Osteoblast (primary cell): ENCODE data around the gene NRG2. TPM values are rescaled to one million over a fixed set of nuclear protein-coding genes. Genes with fewer than 3 reads are reported as not detected.

Experiments
- DNase-seq: peaks from one replicate; pipeline ENCODE4 v3.0.0; 2011; ENCODE audit warnings: low spot score, mixed read lengths; ENCODE audit not compliant: insufficient read length; ENCODE audit errors: missing footprints
- H2AFZ ChIP-seq: 2 replicates; pipeline ENCODE4 v1.6.0; 2011; ENCODE audit warnings: mild to moderate bottlenecking, low read length
- H3K27ac ChIP-seq: 2 replicates; pipeline ENCODE4 v1.5.1; 2011; ENCODE audit warnings: mild to moderate bottlenecking, low read depth, low read length, moderate library complexity
- H3K27me3 ChIP-seq: 2 replicates; pipeline ENCODE4 v1.6.0; 2012; ENCODE audit warnings: mild to moderate bottlenecking, control low read depth, inconsistent platforms, low read length, moderate library complexity; ENCODE audit not compliant: insufficient read depth
- H3K36me3 ChIP-seq: 2 replicates; pipeline ENCODE4 v1.5.1; 2011; ENCODE audit warnings: mild to moderate bottlenecking, low read length, control low read depth, moderate library complexity; ENCODE audit not compliant: insufficient read depth
- H3K4me1 ChIP-seq: 2 replicates; pipeline ENCODE4 v1.5.1; 2011; ENCODE audit warnings: mild to moderate bottlenecking, low read length, control low read depth, moderate library complexity; ENCODE audit not compliant: insufficient read depth
- H3K4me2 ChIP-seq: 2 replicates; pipeline ENCODE4 v1.6.0; 2011; ENCODE audit warnings: mild to moderate bottlenecking, low read length; ENCODE audit not compliant: insufficient read depth
- H3K4me3 ChIP-seq: fragments of 200-600 bp; sonication (generic); 3 replicates; pipeline ENCODE4 v1.5.1; 2012; ENCODE audit warnings: mild to moderate bottlenecking, low read length, inconsistent platforms; ENCODE audit not compliant: insufficient read depth
- H3K79me2 ChIP-seq: 2 replicates; pipeline ENCODE4 v1.6.0; 2012; ENCODE audit warnings: mild to moderate bottlenecking, low read length, control low read depth, inconsistent platforms; ENCODE audit not compliant: insufficient read depth
- H3K9me3 ChIP-seq: 2 replicates; pipeline ENCODE4 v1.5.1; 2011; ENCODE audit warnings: low read depth, low read length, control low read depth
- H4K20me1 ChIP-seq: 2 replicates; pipeline ENCODE4 v1.6.0; 2012; ENCODE audit warnings: mild to moderate bottlenecking, low read length, control low read depth; ENCODE audit not compliant: insufficient read depth
- total RNA-seq: library from RNA; depleted of rRNA; stranded (reverse); fragments of >200 nt; gene quantifications from 2 replicates; pipeline ENCODE4 v1.2.3, GENCODE V29; 2012
- TF ChIP-seq, protein P1 (sequence below): IDR thresholded peaks from 2 replicates; pipeline ENCODE4 v1.5.1; 2011; ENCODE audit warnings: mild to moderate bottlenecking, low read depth, low read length, moderate library complexity; ENCODE audit errors: extremely low read depth

NRG2 gene
- total RNA-seq, 1 donor, result 0.72 TPM

DNA sequence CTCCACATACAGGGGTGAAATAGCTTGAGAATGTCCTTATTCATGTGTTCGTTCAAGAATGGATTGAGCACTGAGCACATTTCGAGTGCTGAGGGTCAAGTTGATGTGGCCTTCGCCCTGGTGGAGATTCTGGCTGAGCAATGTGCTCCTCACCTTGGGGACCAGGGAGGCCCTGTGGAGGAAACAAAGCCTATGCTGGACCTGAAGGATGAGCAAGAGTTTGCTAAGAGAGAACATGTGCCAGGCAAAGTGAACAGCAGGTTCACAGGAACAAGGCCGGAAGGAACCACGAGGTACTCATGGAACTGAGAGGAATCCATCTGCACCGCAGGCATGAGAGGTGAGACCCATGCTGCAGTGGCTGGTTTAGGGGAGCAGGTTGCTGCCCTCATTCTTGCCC lies 145.1 kb downstream of the NRG2 start:
- H3K4me3 ChIP-seq, result no peak overlapping the region
- H3K4me2 ChIP-seq, result no peak overlapping the region
- H3K4me1 ChIP-seq, result no peaks in the 10 kb centered on the region
- H4K20me1 ChIP-seq, result no peaks in the 10 kb centered on the region
- peaks cover 66% of the 10 kb centered on the region for H3K27me3 ChIP-seq
- H3K27ac ChIP-seq, result no peak overlapping the region
- no peaks in the 10 kb centered on the region for H3K79me2 ChIP-seq
- no peak overlapping the region for H2AFZ ChIP-seq
- H3K9me3 ChIP-seq, result no peaks in the 10 kb centered on the region
- H3K36me3 ChIP-seq, result no peaks in the 10 kb centered on the region
- TF ChIP-seq, protein P1, sequence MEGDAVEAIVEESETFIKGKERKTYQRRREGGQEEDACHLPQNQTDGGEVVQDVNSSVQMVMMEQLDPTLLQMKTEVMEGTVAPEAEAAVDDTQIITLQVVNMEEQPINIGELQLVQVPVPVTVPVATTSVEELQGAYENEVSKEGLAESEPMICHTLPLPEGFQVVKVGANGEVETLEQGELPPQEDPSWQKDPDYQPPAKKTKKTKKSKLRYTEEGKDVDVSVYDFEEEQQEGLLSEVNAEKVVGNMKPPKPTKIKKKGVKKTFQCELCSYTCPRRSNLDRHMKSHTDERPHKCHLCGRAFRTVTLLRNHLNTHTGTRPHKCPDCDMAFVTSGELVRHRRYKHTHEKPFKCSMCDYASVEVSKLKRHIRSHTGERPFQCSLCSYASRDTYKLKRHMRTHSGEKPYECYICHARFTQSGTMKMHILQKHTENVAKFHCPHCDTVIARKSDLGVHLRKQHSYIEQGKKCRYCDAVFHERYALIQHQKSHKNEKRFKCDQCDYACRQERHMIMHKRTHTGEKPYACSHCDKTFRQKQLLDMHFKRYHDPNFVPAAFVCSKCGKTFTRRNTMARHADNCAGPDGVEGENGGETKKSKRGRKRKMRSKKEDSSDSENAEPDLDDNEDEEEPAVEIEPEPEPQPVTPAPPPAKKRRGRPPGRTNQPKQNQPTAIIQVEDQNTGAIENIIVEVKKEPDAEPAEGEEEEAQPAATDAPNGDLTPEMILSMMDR, result no peak
- no peak for DNase-seq

DNA sequence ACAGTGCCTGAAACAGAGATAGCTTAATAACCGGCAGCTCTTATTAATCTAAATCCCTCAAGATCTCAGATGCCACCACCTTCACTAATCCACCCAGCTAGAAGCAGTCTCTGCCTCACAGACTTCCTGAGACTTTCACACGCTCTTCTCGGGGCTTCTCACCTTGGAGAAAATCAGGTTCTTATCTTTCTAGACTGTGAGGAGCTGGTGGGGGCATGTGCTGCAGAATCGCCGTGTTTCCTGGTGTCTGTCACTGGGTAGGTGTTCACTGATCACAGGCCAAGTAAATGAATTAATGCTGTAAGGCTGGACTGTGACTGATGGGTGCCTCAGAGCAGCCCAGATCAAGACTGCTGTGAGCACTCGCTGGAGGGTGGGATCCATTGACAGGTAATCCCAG lies 145.8 kb downstream of the NRG2 start:
- TF ChIP-seq, protein P1, result no peak
- no peaks in the 10 kb centered on the region for H3K36me3 ChIP-seq
- no peak overlapping the region for H2AFZ ChIP-seq
- H3K4me1 ChIP-seq, result no peaks in the 10 kb centered on the region
- H3K9me3 ChIP-seq, result no peaks in the 10 kb centered on the region
- H3K27ac ChIP-seq, result no peak overlapping the region
- no peak overlapping the region for H3K4me3 ChIP-seq
- H3K4me2 ChIP-seq, result no peak overlapping the region
- H4K20me1 ChIP-seq, result no peaks in the 10 kb centered on the region
- H3K27me3 ChIP-seq, result peaks cover 66% of the 10 kb centered on the region
- DNase-seq, result no peak
- H3K79me2 ChIP-seq, result no peaks in the 10 kb centered on the region

DNA sequence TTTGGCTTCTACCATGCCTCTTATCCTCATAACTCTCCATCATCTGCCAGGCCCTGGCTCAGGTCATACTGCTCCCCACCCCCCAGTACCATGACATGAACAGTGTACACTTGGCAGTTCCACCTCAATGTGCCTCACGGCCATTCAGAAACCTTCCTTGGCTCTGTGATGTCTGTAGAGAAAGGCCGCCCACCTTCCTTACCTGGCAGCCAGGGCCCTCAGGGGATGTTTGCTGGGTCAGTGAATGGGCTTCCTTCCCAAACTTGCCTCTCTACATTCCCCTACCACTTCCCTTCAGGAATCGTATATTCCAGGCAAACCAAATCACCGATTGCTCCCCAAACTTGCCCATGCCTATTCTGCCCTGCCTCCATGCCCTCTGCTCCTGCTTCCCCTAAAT lies 146.4 kb downstream of the NRG2 start:
- H4K20me1 ChIP-seq, result no peaks in the 10 kb centered on the region
- no peaks in the 10 kb centered on the region for H3K4me1 ChIP-seq
- no peaks in the 10 kb centered on the region for H3K9me3 ChIP-seq
- no peaks in the 10 kb centered on the region for H3K36me3 ChIP-seq
- H3K4me3 ChIP-seq, result no peak overlapping the region
- TF ChIP-seq, protein P1, result no peak
- H3K4me2 ChIP-seq, result no peak overlapping the region
- no peak overlapping the region for H2AFZ ChIP-seq
- H3K27me3 ChIP-seq, result peaks cover 66% of the 10 kb centered on the region
- DNase-seq, result no peak
- no peaks in the 10 kb centered on the region for H3K79me2 ChIP-seq
- H3K27ac ChIP-seq, result no peak overlapping the region

DNA sequence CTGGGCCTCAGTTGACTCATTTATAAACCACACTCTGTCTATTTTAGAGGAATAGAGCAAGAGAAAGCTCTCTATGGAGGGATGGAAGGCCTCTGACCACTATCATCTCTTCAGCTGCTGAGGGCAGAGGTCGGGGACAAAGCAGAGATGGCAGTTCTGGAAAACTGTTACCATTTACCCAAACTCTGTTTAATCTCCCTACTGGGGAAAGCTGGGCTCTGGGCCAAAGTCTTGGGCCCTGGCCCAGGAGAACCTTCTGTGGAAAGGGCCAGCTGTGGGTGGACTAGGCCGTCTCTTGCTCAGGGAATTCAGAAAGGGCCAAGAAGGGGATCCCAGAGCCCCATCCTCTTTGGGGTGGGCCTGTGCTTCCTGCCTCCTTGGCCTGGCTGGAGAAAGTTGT lies 147.5 kb downstream of the NRG2 start:
- Histone ChIP-seq H3K79me2 (no peaks in the 10 kb centered on the region), H3K27ac (no peak overlapping the region), H3K4me3 (no peak overlapping the region), H3K4me1 (no peaks in the 10 kb centered on the region), H3K4me2 (no peak overlapping the region), H3K9me3 (no peaks in the 10 kb centered on the region), H3K27me3 (peaks cover 64% of the 10 kb centered on the region), H2AFZ (no peak overlapping the region), H4K20me1 (no peaks in the 10 kb centered on the region), H3K36me3 (no peaks in the 10 kb centered on the region)
- no peak for DNase-seq
- TF ChIP-seq, protein P1, result no peak
